HG03460 (cell line): ENCODE measurements around the gene ZNF607.
A peak's percentile ranks its signal among the peaks of the same experiment; 100 is the strongest.
"Not testable (repeated sequence)": the region's sequence is repeated elsewhere in the genome, so short reads cannot be mapped to it uniquely, and the experiment has no call there.

Source experiments
- ATAC-seq: cut with Tn5 transposase; IDR thresholded peaks from one replicate; pipeline ENCODE4 v1.9.1; 2021; ENCODE audit not compliant: unreplicated experiment

ZNF607 gene

DNA sequence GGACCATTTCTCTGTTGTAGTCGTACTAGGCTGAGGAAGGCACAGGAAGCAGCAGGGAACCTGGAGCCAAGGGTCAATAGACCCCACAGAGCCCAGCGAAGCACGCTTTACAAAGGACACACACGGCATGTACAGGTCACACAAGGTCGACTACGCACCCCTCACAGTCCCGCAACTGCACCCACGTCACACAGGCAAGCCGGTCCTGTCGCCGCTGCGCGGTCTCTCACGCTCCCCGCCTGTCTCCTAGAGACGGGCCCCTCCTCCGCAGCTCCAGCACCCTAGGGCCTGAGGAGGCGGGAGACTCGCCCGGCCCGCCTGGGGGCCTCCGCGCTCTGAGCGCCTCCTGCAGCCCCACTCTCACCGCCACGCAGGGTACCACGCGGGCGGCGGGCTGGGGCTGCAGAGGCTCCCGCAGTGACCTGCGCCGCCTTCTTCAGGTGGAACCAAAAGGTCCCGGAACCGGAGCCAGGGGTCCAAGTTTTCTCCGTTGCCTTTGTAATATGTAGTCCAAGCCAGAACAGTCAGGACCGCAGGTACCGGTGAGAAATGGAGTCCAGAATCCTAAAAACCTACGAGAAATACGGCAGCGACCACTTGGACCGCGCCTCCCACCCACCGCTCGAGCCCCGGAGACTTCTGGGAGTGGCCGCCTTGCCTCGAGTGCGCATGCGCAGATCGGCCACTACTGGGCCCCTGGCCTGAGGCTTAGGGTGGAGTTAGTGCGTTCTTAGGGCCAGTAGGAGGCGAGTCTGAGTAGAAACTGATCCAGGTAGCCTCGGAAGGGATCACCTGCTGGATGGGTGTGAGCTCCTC is at the start of gene ZNF607:
ZNF607 (minus strand) TSS at position 651 of the 816 bp plus-strand sequence. CDS start 8,143 bp downstream, outside the sequence.
- ATAC-seq, result peak; percentile 87

DNA sequence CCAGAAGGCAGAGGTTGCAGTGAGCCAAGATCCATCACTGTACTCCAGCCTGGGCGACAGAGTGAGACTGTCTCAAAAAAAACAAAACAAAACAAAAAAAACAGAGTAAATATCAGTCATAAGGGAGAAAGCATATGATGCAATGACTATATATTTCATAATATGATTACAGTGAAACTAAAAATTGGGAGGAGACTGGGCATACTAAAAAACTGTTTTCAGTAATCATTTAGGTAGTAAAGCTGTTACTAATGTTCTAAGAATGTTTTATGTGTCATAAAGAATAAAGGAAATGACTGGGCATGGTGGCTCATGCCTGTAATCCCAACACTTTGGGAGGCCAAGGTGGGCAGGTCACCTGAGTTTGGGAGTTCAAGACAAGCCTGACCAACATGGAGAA is 43.9 kb upstream of the ZNF607 start:
- no peak for ATAC-seq

DNA sequence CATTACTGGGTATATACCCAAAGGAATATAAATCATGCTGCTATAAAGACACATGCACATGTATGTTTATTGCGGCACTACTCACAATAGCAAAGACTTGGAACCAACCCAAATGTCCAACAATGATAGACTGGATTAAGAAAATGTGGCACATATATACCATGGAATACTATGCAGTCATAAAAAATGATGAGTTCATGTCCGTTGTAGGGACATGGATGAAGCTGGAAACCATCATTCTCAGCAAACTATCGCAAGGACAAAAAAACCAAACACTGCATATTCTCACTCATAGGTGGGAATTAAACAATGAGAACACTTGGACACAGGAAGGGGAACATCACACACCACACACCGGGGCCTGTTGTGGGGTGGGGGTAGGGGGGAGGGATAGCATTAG is 38.1 kb upstream of the ZNF607 start:
- not testable (repeated sequence) for ATAC-seq

DNA sequence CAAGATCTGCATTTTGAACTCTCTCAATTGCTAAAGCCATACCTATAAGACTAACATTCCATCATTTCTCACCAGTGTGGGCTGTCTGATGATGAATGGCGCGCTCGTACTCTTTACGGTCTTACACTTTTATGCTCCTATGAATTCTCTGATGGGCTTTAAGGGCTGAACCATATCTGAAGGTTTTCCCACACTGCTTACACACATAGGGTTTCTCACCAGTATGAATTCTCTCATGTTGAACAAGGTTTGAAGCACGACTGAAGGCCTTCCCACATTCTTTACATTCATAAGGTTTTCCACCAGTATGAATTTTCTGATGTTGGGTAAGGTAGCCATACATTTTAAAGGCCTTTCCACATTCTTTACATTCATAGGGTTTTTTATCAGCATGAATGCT is 18.8 kb upstream of the ZNF607 start:
- no peak for ATAC-seq

DNA sequence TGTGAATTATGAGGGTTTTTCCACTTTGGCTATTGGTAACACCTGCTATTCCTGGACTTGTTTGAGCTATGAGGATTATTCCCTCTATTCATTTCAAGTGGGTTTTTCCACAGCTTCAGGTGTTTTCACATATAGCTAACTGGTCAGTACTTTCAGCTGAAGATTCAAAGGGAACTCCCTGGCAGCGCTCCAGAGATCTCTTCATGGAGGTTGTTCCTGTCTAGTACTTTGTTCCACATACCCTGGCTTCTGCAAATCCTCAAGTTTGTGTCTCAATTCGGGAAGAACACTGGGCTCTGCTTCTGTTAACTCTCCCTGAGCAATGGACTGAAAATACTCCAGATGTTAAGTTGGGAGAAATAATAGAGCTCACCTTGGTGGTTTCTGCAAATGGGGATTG is 5.6 kb upstream of the ZNF607 start:
- no peak for ATAC-seq

DNA sequence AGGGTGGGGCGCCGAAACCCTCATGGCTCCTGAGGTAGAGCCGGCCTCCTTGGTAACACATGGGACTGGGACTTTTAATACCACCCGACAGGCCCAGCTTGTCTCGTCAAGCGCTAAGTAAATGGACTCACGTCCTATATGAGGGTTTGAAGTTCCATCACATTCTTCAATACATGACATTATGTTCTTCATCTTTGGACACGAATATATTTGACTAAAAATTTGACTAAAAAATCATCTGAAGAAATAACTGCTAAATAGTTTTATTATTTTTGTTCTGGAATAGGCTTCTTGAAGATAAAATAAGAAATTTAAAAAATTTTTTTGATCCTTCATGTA is 335 bp upstream of the ZNF607 start:
- no peak for ATAC-seq

DNA sequence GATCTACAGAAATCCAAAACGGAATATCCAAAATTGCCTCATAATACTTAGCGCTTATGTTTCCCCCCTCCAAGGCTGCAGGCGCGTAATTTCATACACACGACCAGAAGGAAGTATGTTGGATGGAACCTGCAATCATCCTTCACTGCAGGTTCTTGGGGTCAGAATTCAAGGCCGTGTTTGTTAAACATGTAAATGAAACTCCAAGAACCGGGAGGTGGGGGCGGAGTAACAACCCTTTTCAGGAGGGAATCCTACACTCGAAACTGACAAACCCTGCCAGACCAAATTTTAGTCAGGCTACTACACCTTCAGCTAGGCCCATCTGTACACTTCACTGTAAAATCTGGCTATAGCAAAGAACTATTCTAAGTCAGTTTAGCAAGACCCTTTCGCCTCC is 1.3 kb downstream of the ZNF607 start:
- ATAC-seq, result no peak

DNA sequence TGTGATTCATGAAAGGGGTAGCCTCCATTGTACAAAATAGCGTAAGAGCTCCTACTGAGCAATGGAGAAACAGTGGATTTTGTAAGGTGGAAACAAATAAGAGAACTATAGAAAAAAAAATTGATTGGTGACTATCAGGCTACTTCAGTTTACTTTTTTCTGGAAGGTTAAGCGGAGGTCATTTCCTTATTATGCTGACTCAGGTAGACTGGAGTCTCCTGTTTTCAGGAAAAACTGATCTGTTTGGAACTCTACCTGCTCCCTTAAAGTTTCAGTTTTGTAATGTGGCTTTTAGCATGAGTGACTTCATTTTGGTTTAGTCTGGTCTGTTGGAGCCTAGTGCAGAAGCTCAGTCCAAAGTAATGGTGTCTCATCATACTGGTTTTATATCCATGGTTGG is 3.4 kb downstream of the ZNF607 start:
- no peak for ATAC-seq

DNA sequence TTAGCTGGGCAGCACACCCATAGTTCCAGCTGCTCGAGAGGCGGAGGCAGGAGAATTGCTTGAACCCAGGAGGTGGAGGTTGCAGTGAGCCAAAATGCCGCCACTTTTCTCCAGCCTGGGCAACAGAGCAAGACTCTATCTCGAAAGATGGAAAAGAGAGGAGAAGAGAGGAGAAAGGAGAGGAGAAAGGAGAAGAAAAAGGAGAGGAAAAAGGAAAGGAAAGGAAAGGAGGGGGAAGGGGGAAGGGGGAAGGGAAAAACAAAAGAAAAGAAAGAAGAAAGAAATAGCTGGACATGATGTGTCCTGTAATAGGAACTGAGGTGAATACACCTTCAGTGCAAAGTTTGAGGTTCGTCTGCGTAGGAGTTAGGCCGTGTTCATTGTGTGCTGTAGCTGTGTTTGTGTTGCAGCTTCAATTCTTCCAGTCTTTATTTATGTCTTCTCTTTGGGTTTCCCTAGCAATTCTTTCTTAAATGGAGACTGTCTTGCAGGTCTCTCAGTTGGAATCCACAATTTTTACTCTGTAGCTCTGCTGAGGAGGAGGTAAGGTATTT is 13.4 kb downstream of the ZNF607 start:
- no peak for ATAC-seq

DNA sequence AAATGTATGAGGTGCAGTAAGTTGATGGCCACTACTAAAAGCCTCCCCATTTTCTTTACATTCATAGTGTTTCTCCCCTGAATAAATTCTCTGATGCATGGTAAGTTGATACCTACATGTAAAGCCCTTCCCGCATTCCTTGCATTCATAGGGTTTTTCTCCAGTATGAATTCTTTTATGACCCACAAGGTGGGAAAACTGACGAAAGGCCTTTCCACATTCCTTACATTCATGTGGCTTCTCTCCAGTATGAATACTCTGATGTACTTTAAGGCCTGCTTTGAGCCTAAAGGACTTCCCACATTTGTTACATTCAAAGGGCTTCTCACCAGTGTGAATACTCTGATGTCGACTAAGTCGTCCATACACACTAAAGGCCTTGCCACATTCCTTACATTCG is 20.5 kb downstream of the ZNF607 start:
- no peak for ATAC-seq

DNA sequence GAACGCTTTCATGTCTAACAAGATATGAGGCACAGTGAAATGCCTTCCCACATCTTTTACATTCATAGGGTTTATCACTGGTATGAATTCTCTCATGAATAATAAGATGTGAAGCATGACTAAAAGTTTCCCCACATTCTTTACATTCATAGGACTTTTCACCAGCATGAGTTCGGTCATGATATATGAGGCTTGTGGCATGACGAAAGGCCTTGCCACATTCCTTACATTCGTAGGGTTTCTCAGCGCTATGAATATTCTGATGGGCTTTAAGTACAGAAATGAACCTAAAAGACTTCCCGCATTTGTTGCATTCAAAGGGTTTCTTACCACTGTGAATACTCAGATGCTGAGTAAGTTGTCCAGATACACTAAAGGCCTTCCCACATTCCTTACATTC is 21.3 kb downstream of the ZNF607 start:
- ATAC-seq, result no peak

DNA sequence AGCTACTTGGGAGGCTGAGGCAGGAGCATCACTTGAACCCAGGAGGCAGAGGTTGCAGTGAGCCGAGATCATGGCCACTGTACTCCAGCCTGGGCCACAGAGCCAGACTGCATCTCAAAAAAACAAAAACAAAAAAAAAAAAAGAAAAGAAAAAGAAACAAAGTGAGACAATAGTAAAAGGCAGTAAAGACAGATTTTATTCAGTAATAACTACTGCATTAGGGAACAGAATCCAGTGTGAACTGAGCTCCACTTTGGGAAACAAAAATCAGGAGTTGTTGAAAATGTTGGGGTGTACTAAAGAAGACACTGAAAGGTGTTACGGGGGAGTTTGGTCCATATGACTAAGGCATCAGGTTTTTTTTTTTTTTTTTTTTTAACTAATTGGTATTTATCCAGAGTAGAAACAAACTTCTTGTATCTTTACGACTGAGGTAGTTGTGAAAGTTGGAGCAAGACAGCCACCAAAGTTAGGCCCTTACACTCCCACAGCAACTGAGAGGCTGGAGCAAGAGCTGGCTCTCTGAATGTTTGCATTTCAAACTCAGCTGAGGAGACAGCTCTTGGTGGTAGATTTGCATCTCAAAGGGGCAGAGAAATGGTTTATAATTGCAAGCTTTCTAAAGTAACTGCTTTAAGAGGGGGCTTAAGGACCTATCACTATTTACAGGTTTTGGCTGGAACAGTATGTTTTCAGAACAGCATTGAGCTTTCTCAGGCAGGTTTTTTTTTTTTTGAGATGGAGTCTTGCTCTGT is 24.2 kb downstream of the ZNF607 start:
- no peak for ATAC-seq

DNA sequence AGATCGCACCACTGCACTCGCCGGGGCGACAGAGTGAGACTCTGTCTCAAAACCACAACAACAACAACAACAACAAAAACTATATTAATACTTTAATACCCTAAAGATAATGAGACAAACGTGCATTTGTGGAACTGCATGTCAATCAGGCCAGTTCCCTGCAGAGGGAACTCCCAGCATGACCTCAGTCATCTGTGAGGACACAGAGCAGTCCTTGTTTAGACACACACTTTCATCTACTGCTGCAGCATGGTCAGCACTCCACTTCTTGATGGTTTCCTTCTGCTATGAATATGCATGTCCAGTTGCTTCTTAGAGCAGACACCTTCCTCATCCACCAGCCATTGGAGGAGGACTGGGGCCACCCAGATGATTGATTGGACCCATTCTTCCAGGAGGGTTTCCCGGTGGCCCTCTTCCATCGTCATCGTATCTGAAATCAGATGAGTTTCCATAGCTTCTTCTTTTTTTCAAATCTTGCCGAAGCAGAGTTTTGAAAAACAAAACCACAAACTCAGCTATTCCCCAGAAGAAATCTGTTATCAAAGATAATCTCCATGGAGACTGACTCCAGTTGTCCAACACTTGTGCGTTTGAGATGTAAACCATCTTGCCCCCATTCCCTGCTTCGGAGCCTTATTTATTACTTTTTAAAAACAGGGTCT is 26.5 kb downstream of the ZNF607 start:
- no peak for ATAC-seq

DNA sequence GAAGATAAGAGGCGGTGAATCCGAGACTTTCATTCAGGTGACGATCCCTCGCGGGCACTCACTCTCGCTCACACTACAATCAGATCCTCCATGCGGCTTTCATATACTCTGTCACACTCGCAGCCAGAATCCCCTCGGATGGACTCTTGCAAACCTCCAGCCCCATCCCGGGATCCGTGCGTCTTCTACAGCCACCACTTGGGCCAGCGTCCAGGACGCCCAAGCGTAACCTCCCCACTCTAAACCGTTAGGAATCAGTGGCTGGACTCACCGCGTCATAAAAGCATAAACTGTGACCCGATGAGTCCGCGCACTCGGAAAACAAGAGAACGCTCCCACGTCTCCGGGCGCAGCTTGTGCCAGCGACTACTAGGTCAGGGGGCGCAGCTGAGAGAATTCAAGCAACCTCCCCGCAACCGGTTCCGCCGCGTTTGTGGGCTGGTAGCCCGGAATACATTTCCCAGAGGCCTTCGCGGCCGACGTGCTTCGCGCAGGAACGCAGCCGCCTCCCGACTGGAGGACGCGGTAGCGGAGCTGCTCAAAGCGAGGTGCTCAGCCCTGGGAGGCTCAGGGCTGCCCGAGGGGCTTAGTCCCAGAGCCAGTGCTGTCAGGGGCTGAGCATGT is 27.6 kb downstream of the ZNF607 start:
- no peak for ATAC-seq

DNA sequence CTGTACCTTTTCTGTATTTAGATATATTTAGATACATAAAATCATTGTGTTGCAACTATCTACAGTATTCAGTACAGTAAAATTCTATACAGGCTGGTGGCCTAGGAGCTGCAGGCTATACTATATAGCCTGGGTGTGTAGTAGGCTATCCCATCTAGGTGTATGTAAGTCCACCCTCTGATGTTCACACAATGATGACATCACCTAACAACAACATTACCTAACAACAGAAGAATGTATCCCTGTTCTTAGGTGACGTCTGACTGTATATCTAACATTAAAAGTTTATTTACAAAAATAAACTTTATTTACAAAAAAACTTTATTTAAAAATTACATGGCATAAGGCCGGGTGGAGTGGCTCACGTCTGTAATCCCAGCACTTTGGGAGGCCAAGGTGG is 36.0 kb downstream of the ZNF607 start:
- no peak for ATAC-seq

DNA sequence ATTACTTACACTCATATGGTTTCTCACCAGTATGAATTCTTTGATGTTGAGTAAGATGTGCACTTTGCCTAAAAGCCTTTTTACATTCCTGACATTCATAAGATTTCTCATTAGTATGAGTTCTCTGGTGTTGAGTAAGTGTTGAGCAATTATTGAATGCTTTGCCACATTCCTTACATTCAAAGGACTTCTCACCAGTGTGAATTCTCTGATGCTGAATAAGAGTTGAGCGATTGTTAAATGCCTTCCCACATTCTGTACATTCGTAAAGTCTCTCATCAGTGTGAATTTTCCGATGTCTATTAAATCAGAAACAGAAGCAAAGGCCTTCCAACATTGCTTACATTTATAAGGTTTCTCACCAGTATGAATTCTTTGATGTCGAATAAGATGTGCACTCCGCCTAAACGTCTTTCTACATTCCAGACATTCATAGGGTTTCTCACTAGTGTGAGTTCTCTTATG is 50.1 kb downstream of the ZNF607 start:
- no peak for ATAC-seq

DNA sequence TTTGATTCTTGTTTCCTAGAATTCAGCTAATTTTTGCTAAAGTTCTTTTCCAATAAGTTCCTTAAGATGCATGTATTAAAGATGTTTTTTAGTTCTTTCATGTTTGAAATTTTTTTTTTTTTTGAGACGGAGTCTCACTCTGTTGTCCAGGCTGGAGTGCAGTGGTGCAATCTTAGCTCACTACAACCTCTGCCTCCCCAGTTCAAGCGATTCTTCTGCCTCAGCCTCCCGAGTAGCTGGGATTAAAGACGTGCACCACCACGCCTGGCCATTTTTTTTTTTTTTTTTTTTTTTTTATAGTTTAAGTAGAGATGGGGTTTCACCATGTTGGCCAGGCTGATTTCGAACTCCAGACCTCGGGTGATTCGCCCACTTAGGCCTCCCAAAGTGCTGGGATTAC is 62.4 kb downstream of the ZNF607 start:
- ATAC-seq, result not testable (repeated sequence)

DNA sequence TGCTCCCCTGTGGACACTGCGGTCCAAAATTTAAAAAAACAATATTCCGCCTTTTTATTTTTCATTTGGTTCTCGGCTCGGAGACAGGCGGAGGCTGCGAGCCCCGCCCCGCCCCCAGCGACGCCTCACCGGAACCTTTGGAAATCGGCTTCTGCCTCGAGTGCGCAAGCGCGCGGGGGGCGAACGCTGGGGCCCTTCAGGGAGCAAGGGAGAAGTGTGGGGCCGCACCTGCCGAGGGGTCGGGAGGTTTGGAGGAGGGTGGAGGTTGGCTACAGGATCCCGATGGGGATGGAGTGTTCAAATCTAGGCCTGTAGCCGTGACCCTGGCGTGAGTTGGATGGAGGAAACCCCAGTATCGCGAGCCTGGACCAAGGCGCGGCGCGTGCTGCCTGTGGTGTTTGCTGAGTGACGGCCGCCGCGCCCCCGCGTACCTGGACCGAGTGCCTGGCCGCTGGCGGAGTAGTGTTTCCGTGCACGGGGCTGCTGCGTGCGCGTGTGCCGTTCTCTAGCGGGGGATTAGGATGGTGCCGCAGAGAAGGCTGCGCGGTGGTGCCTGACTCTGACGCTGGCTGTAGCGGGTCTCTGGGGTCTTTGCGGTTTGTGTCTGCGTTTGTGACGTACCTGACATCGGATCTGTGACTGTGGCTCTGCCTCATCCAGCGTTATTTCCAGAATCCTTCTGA is 63.7 kb downstream of the ZNF607 start:
- ATAC-seq, result peak; percentile 55

DNA sequence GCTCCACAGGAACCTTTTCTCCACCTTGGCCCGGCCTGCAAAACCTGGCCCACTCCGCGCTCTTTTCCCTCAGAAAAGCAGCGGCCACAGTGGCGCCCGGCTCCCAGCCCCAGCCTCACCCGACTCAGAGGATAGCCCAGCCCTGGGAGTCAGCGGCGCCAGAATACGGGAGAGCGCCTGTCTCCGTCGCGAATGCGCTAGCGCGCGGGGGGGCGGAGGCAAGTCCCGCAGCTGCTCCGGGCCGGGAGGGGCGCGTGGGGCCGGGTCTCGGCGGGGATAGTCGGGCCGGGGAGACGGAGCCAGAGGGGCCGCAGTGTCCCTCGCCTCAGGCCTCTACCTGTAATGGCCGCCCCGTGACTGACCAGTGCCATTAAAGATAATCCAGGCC is 64.3 kb downstream of the ZNF607 start, which contains the start of gene ZFP30:
ZFP30 (minus strand) TSS at position 165 of the 388 bp plus-strand sequence. CDS start 7,643 bp downstream, outside the sequence.
- peak; percentile 52 for ATAC-seq

DNA sequence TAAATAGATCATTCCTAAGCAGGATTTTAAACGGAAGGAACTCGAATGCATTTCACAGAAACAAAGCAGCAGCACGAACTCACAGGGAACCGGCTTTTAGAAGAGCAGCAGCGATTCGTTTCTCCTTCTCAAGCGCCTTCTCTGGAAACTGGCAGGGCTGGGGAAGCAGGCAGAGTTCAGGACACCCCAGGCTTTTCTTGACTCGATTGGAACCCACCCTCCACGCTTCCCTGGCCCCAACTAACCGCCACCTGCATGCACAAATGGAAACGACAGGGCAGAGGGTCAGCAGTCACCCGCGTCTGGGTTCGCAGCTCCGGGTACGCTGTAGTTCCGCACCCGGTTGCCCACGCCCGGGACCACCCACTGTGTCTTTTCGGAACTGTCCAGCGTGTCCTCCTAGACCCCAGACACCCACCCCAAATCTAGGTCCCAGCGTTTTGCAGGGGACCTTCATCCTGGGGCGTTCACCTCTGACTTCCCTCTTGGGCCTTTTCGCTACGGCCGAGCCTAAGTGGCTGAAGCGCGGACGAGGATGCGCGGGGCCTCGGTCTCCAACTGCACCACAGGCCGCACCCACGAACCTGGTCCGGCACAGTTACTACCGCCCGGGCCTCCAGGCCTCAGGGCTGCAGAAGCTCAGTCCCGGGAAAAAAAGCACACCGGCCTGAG is 64.8 kb downstream of the ZNF607 start:
- ATAC-seq, result peak; percentile 43
